K562 (cell line): Measurements from ENCODE around the gene CD52. TPM values are rescaled to one million over a fixed set of nuclear protein-coding genes. Genes with fewer than 3 reads are reported as not detected.
A peak's percentile ranks its signal among the peaks of the same experiment; 100 is the strongest.

Source experiments
- ARNT ChIP-seq, 2 experiments: fragments of 450-650 bp; IDR thresholded peaks; 2 replicates each; pipeline ENCODE4 v1.6.1; 2016; ENCODE audit warnings: mild to moderate bottlenecking in 1 of 2
- ATF1 ChIP-seq, 2 experiments: fragments of 450-650 bp in 1 of 2; IDR thresholded peaks; 2 replicates each; pipeline ENCODE4 v1.6.1; 2016; ENCODE audit warnings: missing compliant biosample characterization in 1 of 2, missing genetic modification characterization in 1 of 2
- C11orf30 ChIP-seq: fragments of 450-650 bp; IDR thresholded peaks from 2 replicates; pipeline ENCODE4 v1.6.1; 2016; ENCODE audit warnings: low read depth, mild to moderate bottlenecking
- CTCF ChIP-seq, 3 experiments: IDR thresholded peaks in 2 of 3; conservative IDR thresholded peaks in 1 of 3; 2 replicates each; pipeline ENCODE4 v1.5.1; 2011 to 2012; ENCODE audit warnings: low read length in 3 of 3, mild to moderate bottlenecking in 3 of 3, control low read depth in 2 of 3, improper control_type of control experiment in 1 of 3, inconsistent platforms in 1 of 3, low read depth in 1 of 3, mixed read lengths in 1 of 3, moderate library complexity in 1 of 3; ENCODE audit not compliant: insufficient read depth in 2 of 3
- EP300 ChIP-seq: IDR thresholded peaks from 2 replicates; pipeline ENCODE4 v1.6.1; 2012; ENCODE audit warnings: low read length, improper control_type of control experiment
- ERF ChIP-seq: fragments of 450-650 bp; formaldehyde crosslinking; IDR thresholded peaks from 2 replicates; pipeline ENCODE4 v1.4.0; 2020; ENCODE audit warnings: mild to moderate bottlenecking, mixed read lengths
- HMG20A ChIP-seq: fragments of 450-650 bp; formaldehyde crosslinking; conservative IDR thresholded peaks from 2 replicates; pipeline ENCODE4 v1.4.0; 2020; ENCODE audit warnings: mild to moderate bottlenecking, mixed read lengths
- MED1 ChIP-seq: sonication (generic); formaldehyde crosslinking; IDR thresholded peaks from 2 replicates; pipeline ENCODE4 v1.8.1; 2023; ENCODE audit warnings: missing genetic modification reagents, borderline replicate concordance
- RAD21 ChIP-seq, 2 experiments: fragments of 250-450 bp in 1 of 2; fragments of 450-650 bp in 1 of 2; sonication (Bioruptor Pico) in 1 of 2; formaldehyde crosslinking in 1 of 2; IDR thresholded peaks in 1 of 2; conservative IDR thresholded peaks in 1 of 2; 2 replicates each; pipeline versions ENCODE4 v1.4.0 to v1.8.0; 2020 to 2022; ENCODE audit warnings: mild to moderate bottlenecking in 2 of 2, moderate library complexity in 1 of 2
- REST ChIP-seq, 2 experiments: fragments of 450-650 bp; formaldehyde crosslinking in 1 of 2; IDR thresholded peaks; 2 replicates each; pipeline versions ENCODE4 v1.4.0 to v1.6.1; 2014 to 2020; ENCODE audit warnings: mild to moderate bottlenecking in 2 of 2, borderline replicate concordance in 1 of 2, low read depth in 1 of 2
- TSC22D4 ChIP-seq: fragments of 450-650 bp; IDR thresholded peaks from 2 replicates; pipeline ENCODE4 v1.6.1; 2016; ENCODE audit warnings: missing genetic modification characterization, missing biosample characterization, control low read depth
- ZNF316 ChIP-seq: fragments of 450-650 bp; IDR thresholded peaks from 2 replicates; pipeline ENCODE4 v1.6.1; 2016
- polyA plus RNA-seq, 8 experiments: library from polyadenylated mRNA; depleted of rRNA in 4 of 8; stranded (reverse) in 5 of 8; unstranded in 3 of 8; fragments of >200 nt; fragmentation: Nextera tagmentation in 2 of 8; fragmentation: Illumina TruSeq in 1 of 8; extraction: Ambion mirVana in 2 of 8; extraction: Trizol in 1 of 8; gene quantifications; 2 replicates each; pipeline versions ENCODE4 v1.2.1 to v1.2.3, GENCODE V29; 2011 to 2014; ENCODE audit warnings: inconsistent platforms in 1 of 8, missing spikeins in 1 of 8
- total RNA-seq, 7 experiments: library from RNA; depleted of rRNA in 6 of 7; stranded (reverse); fragments of >200 nt in 6 of 7; fragmentation: Illumina TruSeq in 2 of 7; extraction: Trizol in 2 of 7; gene quantifications; 2 replicates each; pipeline versions ENCODE4 v1.2.1 to v1.2.3, GENCODE V29; 2011 to 2021; ENCODE audit warnings: low replicate concordance in 1 of 7

CD52 gene
- total and polyA plus RNA-seq, 9 of the 15 experiments (the other 6 are each of a cell fraction or from before 2014, with no cell fraction given): 34.9 to 488 (median 173) TPM

GRCh38 chr1:26327956-26328362, 10.2 kb downstream of the CD52 start (continued):
- TF ChIP-seq REST (IDR thresholded peaks at IDR 0.05; ENCODE audit: borderline replicate concordance): peak; percentile 20; the same call in 1 of the 2 replicates
- TF ChIP-seq REST (CRISPR knock-in tag; IDR thresholded peaks at IDR 0.05; ENCODE audit: low read depth): no peak
- peak; percentile 30; the same call in 1 of the 2 replicates for TF ChIP-seq C11orf30
- TF ChIP-seq TSC22D4 (tag): no peak
- TF ChIP-seq CTCF (IDR thresholded peaks at IDR 0.05 in 2 of 3, conservative IDR thresholded peaks at IDR 0.05 in 1 of 3; ENCODE audit: insufficient read depth in 2 of 3, low read depth in 1 of 3, low read length in 3 of 3): peak; percentile 33 to 46 (median 36); a peak in 4 of 6 replicates
- no peak for TF ChIP-seq HMG20A (CRISPR knock-in tag)
- no peak for TF ChIP-seq ARNT (IDR thresholded peaks at IDR 0.05)
- no peak for TF ChIP-seq EP300
- TF ChIP-seq MED1 (CRISPR knock-in tag): no peak
- no peak for TF ChIP-seq ERF (CRISPR knock-in tag)
- TF ChIP-seq RAD21 (CRISPR knock-in tag; conservative IDR thresholded peaks at IDR 0.05 in 1 of 2, IDR thresholded peaks at IDR 0.05 in 1 of 2): peak in 1 of 2 experiments; percentile 31; a peak in 2 of 4 replicates
- TF ChIP-seq ZNF316: peak; percentile 68
- TF ChIP-seq ATF1 (CRISPR knock-in tag; IDR thresholded peaks at IDR 0.05): no peak
- TF ChIP-seq ATF1 (tag; IDR thresholded peaks at IDR 0.05): no peak
